Neural cell (in vitro differentiated cells): Measurements from ENCODE around the gene PLXNA2.

Experiments
- CTCF ChIP-seq: fragments of 450-650 bp; IDR thresholded peaks from 2 replicates; pipeline ENCODE4 v1.5.1; 2014; ENCODE audit warnings: antibody characterized with exemption, mild to moderate bottlenecking, moderate library complexity; ENCODE audit not compliant: poor library complexity, severe bottlenecking
- EZH2 ChIP-seq: fragments of 200-600, 300-800 bp; shearing (Covaris generic), sonication (generic); IDR thresholded peaks from 2 replicates; pipeline ENCODE4 v1.6.1; 2014; ENCODE audit warnings: antibody characterized with exemption, low read length, borderline replicate concordance, mild to moderate bottlenecking; ENCODE audit not compliant: insufficient read depth, poor library complexity, severe bottlenecking
- RAD21 ChIP-seq: fragments of 450-650 bp; conservative IDR thresholded peaks from 2 replicates; pipeline ENCODE4 v1.6.1; 2014; ENCODE audit warnings: antibody characterized with exemption, mild to moderate bottlenecking, moderate library complexity
- REST ChIP-seq: IDR thresholded peaks from 2 replicates; pipeline ENCODE4 v1.6.1; 2012; ENCODE audit warnings: borderline replicate concordance
- SMC3 ChIP-seq: fragments of 450-650 bp; conservative IDR thresholded peaks from 2 replicates; pipeline ENCODE4 v1.6.1; 2014; ENCODE audit warnings: antibody characterized with exemption, mild to moderate bottlenecking, moderate library complexity; ENCODE audit not compliant: poor library complexity

DNA sequence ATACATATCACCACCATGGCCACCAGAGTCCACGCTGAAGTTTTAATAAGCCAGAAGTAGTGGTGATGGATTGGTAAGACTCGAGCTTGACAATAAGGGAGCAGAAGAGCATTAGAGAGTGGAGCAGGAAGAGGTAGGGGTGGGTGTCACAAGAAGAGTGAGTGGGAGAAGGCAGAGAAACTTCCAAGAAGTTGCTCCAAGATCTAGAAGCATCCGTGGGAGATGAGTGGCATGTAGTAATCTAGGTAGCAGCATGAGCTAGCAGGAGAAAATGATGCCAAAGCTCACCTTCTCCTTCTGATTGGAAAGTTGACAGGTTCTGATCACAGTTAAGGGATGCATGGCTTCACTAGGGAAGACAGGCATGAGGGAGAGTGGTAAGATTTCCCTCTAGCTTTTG is 49.2 kb downstream of the PLXNA2 start:
- no peak for TF ChIP-seq CTCF
- TF ChIP-seq SMC3, result no peak
- no peak for TF ChIP-seq RAD21
- TF ChIP-seq REST, result no peak
- TF ChIP-seq EZH2, result no peak
